T1000 (cell line): ENCODE data around the gene C2orf42.
"Not testable (repeated sequence)": the region's sequence is repeated elsewhere in the genome, so short reads cannot be mapped to it uniquely, and the experiment has no call there.

ENCODE experiments used
- DNase-seq: peaks from one replicate; lab custom pipeline; 2025; ENCODE audit warnings: mixed read lengths; lab: John Stamatoyannopoulos, UW

C2orf42 gene

GRCh38 chr2:70169654-70170245 lies 21.1 kb downstream of the C2orf42 start:
- not testable (repeated sequence) for DNase-seq

- DNase-seq = no peak
These were observed 29.7 kb downstream of the C2orf42 start for GRCh38 chr2:70161069-70161534.

- no peak for DNase-seq
These were observed 30.3 kb downstream of the C2orf42 start for GRCh38 chr2:70160545-70160944.

- not testable (repeated sequence) for DNase-seq
These were observed 41.6 kb downstream of the C2orf42 start for GRCh38 chr2:70149130-70149686.

- not testable (repeated sequence) for DNase-seq
These were observed 42.5 kb downstream of the C2orf42 start for GRCh38 chr2:70148211-70148760.

GRCh38 chr2:70145851-70146739 lies 44.7 kb downstream of the C2orf42 start:
- no peak for DNase-seq

GRCh38 chr2:70145144-70145490 lies 45.7 kb downstream of the C2orf42 start:
- DNase-seq = no peak

GRCh38 chr2:70144443-70145143 lies 46.2 kb downstream of the C2orf42 start:
- DNase-seq = no peak

GRCh38 chr2:70143314-70144150 lies 47.3 kb downstream of the C2orf42 start:
- DNase-seq = no peak

- peak; percentile 98 for DNase-seq
These were observed 48.1 kb downstream of the C2orf42 start for GRCh38 chr2:70142590-70143313.

- no peak for DNase-seq
These were observed 48.8 kb downstream of the C2orf42 start for GRCh38 chr2:70141902-70142589.

GRCh38 chr2:70141212-70141901 lies 49.5 kb downstream of the C2orf42 start:
- no peak for DNase-seq

GRCh38 chr2:70140791-70141211 lies 50.0 kb downstream of the C2orf42 start:
- no peak for DNase-seq

GRCh38 chr2:70134323-70134983 lies 56.4 kb downstream of the C2orf42 start:
- DNase-seq = not testable (repeated sequence)

- DNase-seq = no peak
These were observed 57.1 kb downstream of the C2orf42 start for GRCh38 chr2:70133491-70134322.

GRCh38 chr2:70133127-70133452 lies 57.7 kb downstream of the C2orf42 start:
- no peak for DNase-seq

GRCh38 chr2:70132244-70133126 lies 58.3 kb downstream of the C2orf42 start:
- DNase-seq = no peak
